ENCODE data around the gene NFIB. TPM values are rescaled to one million over a fixed set of nuclear protein-coding genes. Genes with fewer than 3 reads are reported as not detected.

The NFIB gene
- total RNA-seq: 100 to 1,000 TPM; 110 to 118 TPM
- long read RNA-seq, full-length matches to known transcripts: 16 of 39 reads
- long read RNA-seq, partial matches to known transcripts: 6 of 39 reads
- long read RNA-seq, other reads (novel, unspliced or antisense): 17 of 39 reads

- intact Hi-C loops (cut with DNase I): loop anchor here (5.0 kb wide), 3 partner anchors 33 to 217 kb away; no protein-coding TSS in a partner anchor
- DNase-seq: peak; percentile 62
- peak; percentile 6 to 7 for ATAC-seq
Measured at GRCh38 chr9:14313951-14314423, at the start of gene NFIB. Gene NFIB (minus strand): TSS chr9:14314141. CDS start chr9:14313511, 630 bp downstream.

- peak; percentile 55 to 65 for ATAC-seq
- intact Hi-C loops (cut with DNase I): no loop called here
- DNase-seq: no peak
Measured at GRCh38 chr9:14362175-14362574, 48.2 kb upstream of the NFIB start.

GRCh38 chr9:14361074-14361473 lies 47.1 kb upstream of the NFIB start:
- no peak for DNase-seq
- intact Hi-C loops (cut with DNase I): no loop called here
- ATAC-seq: no peak

DNA sequence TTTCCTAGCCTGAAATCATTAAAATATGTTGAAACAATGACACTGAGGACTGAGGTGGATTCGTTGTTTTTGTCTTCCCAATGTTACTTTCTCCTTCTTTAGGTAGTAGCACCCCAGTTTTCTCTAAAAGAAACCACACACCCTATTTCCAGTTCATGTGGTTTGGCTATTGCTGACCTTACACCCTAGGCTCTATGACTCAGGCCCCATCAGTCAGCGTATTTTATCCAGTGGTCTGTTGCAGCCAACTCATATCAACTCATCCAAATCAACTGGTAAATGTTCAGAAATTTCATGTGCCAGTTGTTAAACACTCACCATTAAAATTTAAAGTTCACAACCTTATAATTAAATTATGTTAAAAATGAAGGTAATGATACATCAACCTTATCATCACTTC lies 44.6 kb upstream of the NFIB start:
- DNase-seq: no peak
- ATAC-seq: no peak
- intact Hi-C loops (cut with DNase I): loop anchor here in 1 of 2 donors (10.0 kb wide), 1 partner anchor 1004 kb away; no protein-coding TSS in a partner anchor

DNA sequence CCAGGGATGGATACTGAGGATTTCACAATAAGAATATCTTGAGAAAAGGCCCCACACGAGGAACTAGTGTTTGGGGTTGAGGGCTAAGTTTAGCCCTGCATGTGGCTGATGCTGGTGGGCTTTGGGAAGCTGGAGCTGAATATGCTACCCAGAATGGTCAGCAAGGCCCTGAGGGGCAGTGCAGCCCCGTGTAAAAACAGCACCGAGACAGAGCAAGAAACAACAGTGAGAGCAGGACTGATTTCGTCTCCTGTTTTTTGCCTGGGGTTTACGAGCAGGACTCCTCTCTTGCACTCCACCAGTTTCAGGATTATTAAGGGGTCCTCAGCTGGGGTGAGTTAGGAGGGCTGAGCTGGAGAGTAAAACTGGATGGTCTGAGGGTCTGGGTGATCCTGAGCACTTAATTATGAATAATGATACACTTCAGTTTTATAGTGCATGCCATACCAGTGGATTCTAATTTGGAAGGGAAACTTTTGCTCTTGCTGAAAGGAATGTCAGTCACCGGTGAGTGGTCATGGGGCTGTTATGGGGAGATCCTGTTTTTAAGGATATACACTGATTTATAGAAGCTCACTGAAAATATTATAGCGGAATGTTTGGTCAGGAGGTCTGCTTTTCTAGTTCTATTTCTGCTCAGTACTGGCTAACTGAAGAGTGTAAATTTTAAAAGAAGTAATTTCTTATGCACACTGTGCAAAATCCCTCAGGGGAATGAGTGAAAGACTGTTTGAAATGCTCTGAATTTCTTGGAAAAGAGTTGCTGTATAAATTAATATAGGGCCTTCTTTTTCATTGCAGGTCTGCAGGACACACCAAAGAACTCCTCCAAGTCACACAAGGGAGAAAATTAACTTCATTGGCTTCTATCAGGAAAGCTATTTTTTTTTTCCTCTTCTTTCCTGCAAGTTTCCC lies 42.7 kb upstream of the NFIB start:
- intact Hi-C loops (cut with DNase I): loop anchor here in 1 of 2 donors (10.0 kb wide), 1 partner anchor 1002 kb away; no protein-coding TSS in a partner anchor
- DNase-seq: no peak
- ATAC-seq: no peak

DNA sequence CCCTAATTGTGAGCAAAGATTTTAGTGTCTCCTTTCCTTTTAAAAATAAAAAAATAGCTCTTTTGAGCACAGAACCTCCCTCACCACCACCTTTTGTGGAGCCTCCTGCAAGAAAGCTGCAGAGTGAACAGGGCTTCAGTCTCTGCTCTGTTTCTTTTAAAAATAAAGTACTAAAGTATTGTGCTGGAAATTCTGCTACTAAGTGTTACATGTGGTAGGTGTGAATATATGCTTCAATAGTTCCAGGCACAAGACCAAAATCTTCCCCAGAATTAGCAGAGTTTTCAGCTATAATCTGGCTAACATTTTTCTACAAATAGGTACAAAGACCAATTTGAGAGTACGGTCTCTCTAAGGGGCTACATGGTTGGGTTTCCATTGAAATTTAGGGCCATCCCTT lies 40.3 kb upstream of the NFIB start:
- ATAC-seq (no peak), DNase-seq (no peak)
- intact Hi-C loops (cut with DNase I): loop anchor here (5.0 to 10.0 kb wide), 3 partner anchors 912 to 999 kb away; no protein-coding TSS in a partner anchor

- ATAC-seq (peak; percentile 76), DNase-seq (peak; percentile 95)
- intact Hi-C loops (cut with DNase I): loop anchor here (2.0 to 10.0 kb wide), 4 partner anchors 911 to 999 kb away; no protein-coding TSS in a partner anchor
Measured at GRCh38 chr9:14353222-14354056, 39.5 kb upstream of the NFIB start.

DNA sequence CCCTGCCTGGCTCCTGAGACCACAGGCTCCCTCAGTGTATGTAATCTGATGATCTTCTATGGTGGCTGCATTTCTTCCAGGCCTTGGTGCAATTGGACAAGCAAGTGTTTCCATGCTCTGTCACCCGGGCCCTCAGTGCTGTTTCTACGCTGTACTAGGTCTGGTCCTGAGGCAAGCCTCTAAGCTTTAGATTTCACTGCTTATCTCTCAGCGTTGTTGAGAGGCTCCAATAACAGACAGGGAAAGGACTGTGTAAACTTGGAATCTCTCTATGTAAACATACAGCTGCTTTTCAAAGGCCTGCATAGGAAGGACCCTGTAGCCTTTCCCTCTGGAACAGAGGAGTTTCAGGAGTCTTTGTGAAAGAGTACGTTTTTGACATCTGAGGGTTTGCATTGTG lies 38.6 kb upstream of the NFIB start:
- intact Hi-C loops (cut with DNase I): loop anchor here (2.0 to 10.0 kb wide), 4 partner anchors 910 to 998 kb away; no protein-coding TSS in a partner anchor
- ATAC-seq: no peak
- DNase-seq: no peak

GRCh38 chr9:14351221-14351836 lies 37.4 kb upstream of the NFIB start:
- peak; percentile 31 to 63 for ATAC-seq
- DNase-seq: peak; percentile 70
- intact Hi-C loops (cut with DNase I): loop anchor here (5.0 to 10.0 kb wide), 3 partner anchors 909 to 997 kb away; no protein-coding TSS in a partner anchor

DNA sequence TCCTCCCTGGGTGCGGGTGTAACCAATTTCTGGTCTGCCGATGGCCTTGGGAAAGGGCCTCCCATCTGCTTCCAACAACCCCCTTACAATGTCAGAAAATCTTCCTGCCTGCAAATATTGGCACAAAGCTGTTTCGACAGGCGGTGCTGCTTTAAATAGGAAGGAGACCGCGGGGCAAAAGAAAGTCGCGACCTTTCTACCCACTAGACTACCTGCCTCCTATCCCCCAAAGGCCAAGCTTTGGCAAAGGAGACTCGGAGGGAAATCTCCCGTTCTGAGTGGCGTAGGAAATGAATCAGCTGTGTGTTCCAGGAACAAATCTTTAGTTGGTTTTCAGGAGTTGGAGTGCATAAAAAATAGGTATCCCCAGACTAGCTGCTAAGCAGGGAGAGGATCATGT lies 36.8 kb upstream of the NFIB start:
- ATAC-seq: no peak
- intact Hi-C loops (cut with DNase I): loop anchor here (5.0 to 10.0 kb wide), 3 partner anchors 908 to 996 kb away; no protein-coding TSS in a partner anchor
- DNase-seq: peak; percentile 32

- DNase-seq (no peak), ATAC-seq (no peak)
- intact Hi-C loops (cut with DNase I): loop anchor here (5.0 to 10.0 kb wide), 3 partner anchors 908 to 996 kb away; no protein-coding TSS in a partner anchor
Measured at GRCh38 chr9:14350349-14350728, 36.4 kb upstream of the NFIB start.

DNA sequence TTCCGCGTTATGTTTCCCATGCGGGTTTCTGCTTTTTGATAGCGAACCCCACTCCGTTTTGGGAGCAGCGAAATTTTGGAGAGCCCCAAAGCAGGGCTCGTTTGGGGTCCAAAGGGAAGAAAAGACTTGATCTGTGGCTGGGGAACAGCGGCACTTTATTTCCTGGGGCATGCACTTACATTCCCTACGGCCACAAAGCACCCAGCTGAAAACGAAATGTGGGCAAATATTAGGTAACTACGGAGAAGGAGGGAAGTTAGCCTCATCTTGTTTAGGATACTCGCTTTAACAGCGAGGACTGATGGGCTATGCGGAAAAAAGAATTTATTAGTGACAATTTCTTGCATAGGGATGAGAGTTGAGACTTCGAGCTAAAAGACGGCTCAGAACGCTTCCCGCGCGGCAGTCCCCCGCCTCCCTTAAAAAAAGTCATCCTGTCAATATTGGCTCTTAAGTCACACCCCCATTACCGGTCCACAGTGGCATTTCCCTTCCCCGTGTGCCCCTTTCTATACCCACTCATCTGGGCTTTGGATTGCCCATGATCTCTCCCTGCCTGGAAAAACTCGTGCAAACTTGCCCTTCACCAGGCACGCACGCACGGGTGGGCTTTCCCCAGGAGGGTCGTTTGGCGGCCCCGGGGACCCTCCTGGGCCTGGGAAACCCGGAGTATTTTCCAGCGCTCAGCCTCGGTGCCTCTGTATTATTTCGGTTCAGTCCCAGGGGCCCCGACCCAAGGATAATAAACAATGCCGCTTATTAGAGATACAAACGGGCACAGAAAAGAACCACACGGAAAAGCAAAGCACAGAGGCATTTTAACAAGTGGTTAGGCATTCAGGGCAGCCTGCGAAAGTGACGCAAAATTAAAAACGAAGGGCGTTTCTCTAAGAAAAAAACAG lies 35.8 kb upstream of the NFIB start:
- no peak for DNase-seq
- no peak for ATAC-seq
- intact Hi-C loops (cut with DNase I): loop anchor here (5.0 to 10.0 kb wide), 4 partner anchors 37 to 995 kb away; partner anchors contain the start of gene NFIB (in 1 of the 2)

DNA sequence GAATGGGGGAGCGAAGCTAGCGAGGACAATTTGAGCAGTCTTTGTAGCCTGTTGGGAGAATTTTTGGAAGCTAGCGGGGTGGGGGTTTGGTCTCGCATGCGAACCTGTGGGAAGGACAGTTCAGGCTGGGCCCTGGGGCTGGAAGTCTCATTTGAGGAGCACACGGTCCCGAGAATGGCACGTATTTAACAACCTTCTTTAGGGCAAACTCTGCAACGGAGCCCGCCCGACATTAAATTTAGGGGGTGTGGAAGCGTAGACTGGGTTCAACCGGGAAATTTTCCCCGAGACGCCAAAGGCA lies 35.2 kb upstream of the NFIB start:
- intact Hi-C loops (cut with DNase I): loop anchor here in 1 of 2 donors (5.0 kb wide), 1 partner anchor 37 kb away; the partner anchor contains the start of gene NFIB
- ATAC-seq: no peak
- DNase-seq: no peak

DNA sequence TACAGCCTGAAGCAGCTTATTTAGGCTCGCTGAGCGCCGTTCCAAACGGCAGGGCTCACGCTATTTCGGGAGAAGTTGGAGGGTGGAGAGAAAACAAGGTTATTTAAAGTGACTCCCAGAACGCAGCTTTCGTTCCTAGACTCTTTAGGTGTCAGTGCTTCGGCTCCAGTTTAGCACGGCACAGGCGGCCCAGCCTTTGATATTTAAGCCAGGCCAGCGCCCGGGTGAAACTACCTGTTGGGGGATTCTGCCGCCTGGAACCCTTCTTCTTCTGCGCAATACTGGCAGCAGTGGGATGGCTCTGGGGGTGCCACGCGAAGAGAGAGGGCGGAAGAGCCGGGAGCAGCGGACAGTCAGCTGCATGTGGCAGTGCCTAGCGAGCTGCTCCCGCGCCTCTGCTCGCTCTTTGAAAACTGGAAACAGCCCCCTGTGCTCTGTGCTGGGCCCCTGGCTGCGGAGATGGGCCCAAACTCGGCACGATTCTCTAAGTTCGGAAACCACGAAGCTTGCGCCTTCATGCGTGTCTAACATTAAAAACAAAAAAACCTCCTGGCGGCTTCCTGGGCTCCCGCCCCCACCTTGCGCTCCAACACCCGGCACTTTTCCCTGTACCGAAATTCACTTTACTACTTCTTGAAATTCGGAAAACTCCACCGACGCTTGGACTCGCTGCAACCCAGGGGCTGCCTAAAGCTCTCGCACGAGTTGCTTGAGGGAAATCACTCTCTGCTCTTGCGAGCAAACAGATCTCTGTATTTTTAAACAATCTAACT lies 34.6 kb upstream of the NFIB start:
- DNase-seq (peak; percentile 35), ATAC-seq (peak; percentile 19 to 20)
- intact Hi-C loops (cut with DNase I): loop anchor here in 1 of 2 donors (5.0 kb wide), 1 partner anchor 36 kb away; the partner anchor contains the start of gene NFIB

- intact Hi-C loops (cut with DNase I): loop anchor here in 1 of 2 donors (5.0 kb wide), 1 partner anchor 36 kb away; the partner anchor contains the start of gene NFIB
- ATAC-seq (peak in 1 of 2 donors; percentile 45), DNase-seq (no peak)
Measured at GRCh38 chr9:14348123-14348372, 34.1 kb upstream of the NFIB start.

GRCh38 chr9:14347406-14348122 lies 33.6 kb upstream of the NFIB start:
- intact Hi-C loops (cut with DNase I): loop anchor here (2.0 to 5.0 kb wide), 2 partner anchors 25 to 35 kb away; partner anchors contain the start of gene NFIB (in 1 of the 2)
- DNase-seq: peak; percentile 75

More at GRCh38 chr9:14347406-14348122, 33.6 kb upstream of the NFIB start:
- ATAC-seq: peak; percentile 48 to 50
